ENCODE data around the gene PHACTR3.

Gene PHACTR3

DNA sequence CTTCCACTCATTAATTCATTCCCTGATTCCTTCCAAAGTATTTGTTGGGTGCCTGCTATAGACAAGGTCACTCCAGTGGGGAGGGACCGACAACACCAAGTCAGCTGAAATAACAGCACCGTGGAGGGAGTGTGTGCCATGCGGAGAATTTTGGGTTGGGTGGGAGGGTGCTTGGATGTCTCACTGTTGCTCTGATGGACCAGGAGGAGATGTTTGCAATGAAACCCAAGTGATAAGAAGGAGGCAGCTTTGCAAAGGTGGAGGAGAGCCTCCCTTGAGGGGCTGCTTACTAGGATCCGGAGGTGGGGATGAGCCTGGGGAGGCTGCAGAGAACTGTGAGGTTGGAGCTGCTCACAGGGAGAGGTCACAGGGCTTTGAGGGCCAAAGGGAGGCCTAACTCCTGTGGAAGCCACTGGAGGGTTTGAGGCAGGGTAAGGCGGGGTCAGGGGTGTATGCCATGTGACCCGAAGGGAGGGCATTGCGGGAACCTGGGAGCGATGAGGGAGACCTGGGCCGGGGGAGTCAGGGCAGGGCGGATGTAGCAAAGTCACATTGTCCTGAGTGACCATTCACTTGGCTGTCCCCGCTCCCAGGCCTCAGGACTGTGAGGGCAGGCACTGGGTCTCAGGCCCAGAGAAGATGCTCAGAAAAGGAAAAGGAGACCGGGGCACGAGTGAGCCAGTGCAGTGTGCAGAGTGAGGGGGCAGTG is 124.5 kb downstream of the PHACTR3 start:
- TF ChIP-seq, protein P1, sequence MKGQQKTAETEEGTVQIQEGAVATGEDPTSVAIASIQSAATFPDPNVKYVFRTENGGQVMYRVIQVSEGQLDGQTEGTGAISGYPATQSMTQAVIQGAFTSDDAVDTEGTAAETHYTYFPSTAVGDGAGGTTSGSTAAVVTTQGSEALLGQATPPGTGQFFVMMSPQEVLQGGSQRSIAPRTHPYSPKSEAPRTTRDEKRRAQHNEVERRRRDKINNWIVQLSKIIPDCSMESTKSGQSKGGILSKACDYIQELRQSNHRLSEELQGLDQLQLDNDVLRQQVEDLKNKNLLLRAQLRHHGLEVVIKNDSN (IDR thresholded peaks at IDR 0.05): no peak
- TF ChIP-seq NFIC (IDR thresholded peaks at IDR 0.05): no peak
- TF ChIP-seq EP300 (IDR thresholded peaks at IDR 0.05; ENCODE audit: borderline replicate concordance): no peak
- TF ChIP-seq CEBPB (IDR thresholded peaks at IDR 0.05): no peak
- TF ChIP-seq TCF12 (IDR thresholded peaks at IDR 0.05; ENCODE audit: low read depth): no peak
- no peak for TF ChIP-seq ZBTB7A (IDR thresholded peaks at IDR 0.05; ENCODE audit: low read depth)
- TF ChIP-seq, protein P2, sequence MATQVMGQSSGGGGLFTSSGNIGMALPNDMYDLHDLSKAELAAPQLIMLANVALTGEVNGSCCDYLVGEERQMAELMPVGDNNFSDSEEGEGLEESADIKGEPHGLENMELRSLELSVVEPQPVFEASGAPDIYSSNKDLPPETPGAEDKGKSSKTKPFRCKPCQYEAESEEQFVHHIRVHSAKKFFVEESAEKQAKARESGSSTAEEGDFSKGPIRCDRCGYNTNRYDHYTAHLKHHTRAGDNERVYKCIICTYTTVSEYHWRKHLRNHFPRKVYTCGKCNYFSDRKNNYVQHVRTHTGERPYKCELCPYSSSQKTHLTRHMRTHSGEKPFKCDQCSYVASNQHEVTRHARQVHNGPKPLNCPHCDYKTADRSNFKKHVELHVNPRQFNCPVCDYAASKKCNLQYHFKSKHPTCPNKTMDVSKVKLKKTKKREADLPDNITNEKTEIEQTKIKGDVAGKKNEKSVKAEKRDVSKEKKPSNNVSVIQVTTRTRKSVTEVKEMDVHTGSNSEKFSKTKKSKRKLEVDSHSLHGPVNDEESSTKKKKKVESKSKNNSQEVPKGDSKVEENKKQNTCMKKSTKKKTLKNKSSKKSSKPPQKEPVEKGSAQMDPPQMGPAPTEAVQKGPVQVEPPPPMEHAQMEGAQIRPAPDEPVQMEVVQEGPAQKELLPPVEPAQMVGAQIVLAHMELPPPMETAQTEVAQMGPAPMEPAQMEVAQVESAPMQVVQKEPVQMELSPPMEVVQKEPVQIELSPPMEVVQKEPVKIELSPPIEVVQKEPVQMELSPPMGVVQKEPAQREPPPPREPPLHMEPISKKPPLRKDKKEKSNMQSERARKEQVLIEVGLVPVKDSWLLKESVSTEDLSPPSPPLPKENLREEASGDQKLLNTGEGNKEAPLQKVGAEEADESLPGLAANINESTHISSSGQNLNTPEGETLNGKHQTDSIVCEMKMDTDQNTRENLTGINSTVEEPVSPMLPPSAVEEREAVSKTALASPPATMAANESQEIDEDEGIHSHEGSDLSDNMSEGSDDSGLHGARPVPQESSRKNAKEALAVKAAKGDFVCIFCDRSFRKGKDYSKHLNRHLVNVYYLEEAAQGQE (IDR thresholded peaks at IDR 0.05; ENCODE audit: low read depth): no peak
- TF ChIP-seq RAD21 (IDR thresholded peaks at IDR 0.05; ENCODE audit: low read depth): no peak
- TF ChIP-seq TEAD4 (IDR thresholded peaks at IDR 0.05): no peak
- TF ChIP-seq MAX (IDR thresholded peaks at IDR 0.05): no peak
- TF ChIP-seq YY1 (IDR thresholded peaks at IDR 0.05; ENCODE audit: low read depth): no peak
- TF ChIP-seq TAF1 (IDR thresholded peaks at IDR 0.05; ENCODE audit: low read depth): no peak
- TF ChIP-seq FOXM1 (IDR thresholded peaks at IDR 0.05; ENCODE audit: borderline replicate concordance, low read depth): no peak
- no peak for TF ChIP-seq EGR1 (IDR thresholded peaks at IDR 0.05)
- no peak for TF ChIP-seq CREB1 (IDR thresholded peaks at IDR 0.05; ENCODE audit: low read depth)

DNA sequence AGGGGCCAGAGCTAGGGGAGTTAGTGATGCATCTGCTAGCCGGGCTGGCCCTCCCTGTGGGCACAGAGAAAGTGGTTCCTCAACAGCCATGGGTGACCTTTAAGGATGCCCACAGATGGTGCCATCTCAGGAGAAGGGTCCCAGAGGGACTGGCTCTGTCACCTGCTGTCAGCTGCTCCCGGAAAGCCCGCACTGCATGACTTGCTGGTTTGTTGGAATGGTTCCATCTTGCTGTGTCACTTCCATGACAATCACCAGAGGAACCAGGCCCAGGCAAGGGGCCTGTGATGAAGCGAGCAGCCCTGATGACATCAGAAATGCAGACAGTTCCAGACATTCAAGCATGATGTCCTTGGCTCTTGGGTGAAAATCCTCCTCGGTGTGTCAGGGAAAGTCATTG is 125.2 kb downstream of the PHACTR3 start:
- TF ChIP-seq CEBPB (IDR thresholded peaks at IDR 0.05) (no peak), RAD21 (IDR thresholded peaks at IDR 0.05; ENCODE audit: low read depth) (no peak), YY1 (IDR thresholded peaks at IDR 0.05; ENCODE audit: low read depth) (no peak), TEAD4 (IDR thresholded peaks at IDR 0.05) (no peak), TCF12 (IDR thresholded peaks at IDR 0.05; ENCODE audit: low read depth) (no peak), CREB1 (IDR thresholded peaks at IDR 0.05; ENCODE audit: low read depth) (no peak), TAF1 (IDR thresholded peaks at IDR 0.05; ENCODE audit: low read depth) (no peak), FOXM1 (IDR thresholded peaks at IDR 0.05; ENCODE audit: borderline replicate concordance, low read depth) (no peak), NFIC (IDR thresholded peaks at IDR 0.05) (no peak), ZBTB7A (IDR thresholded peaks at IDR 0.05; ENCODE audit: low read depth) (no peak), EGR1 (IDR thresholded peaks at IDR 0.05) (no peak), MAX (IDR thresholded peaks at IDR 0.05) (no peak), EP300 (IDR thresholded peaks at IDR 0.05; ENCODE audit: borderline replicate concordance) (no peak)
- TF ChIP-seq, protein P1 (IDR thresholded peaks at IDR 0.05): no peak
- TF ChIP-seq, protein P2 (IDR thresholded peaks at IDR 0.05; ENCODE audit: low read depth): no peak

GRCh38 chr20:59730722-59731121 is 126.4 kb downstream of the PHACTR3 start:
- TF ChIP-seq, protein P2 (IDR thresholded peaks at IDR 0.05; ENCODE audit: low read depth): no peak
- no peak for TF ChIP-seq EGR1 (IDR thresholded peaks at IDR 0.05)
- TF ChIP-seq FOXM1 (IDR thresholded peaks at IDR 0.05; ENCODE audit: borderline replicate concordance, low read depth): no peak
- no peak for TF ChIP-seq RAD21 (IDR thresholded peaks at IDR 0.05; ENCODE audit: low read depth)
- TF ChIP-seq, protein P1 (IDR thresholded peaks at IDR 0.05): no peak
- TF ChIP-seq CEBPB (IDR thresholded peaks at IDR 0.05): no peak
- no peak for TF ChIP-seq ZBTB7A (IDR thresholded peaks at IDR 0.05; ENCODE audit: low read depth)
- TF ChIP-seq TCF12 (IDR thresholded peaks at IDR 0.05; ENCODE audit: low read depth): no peak
- no peak for TF ChIP-seq MAX (IDR thresholded peaks at IDR 0.05)
- TF ChIP-seq NFIC (IDR thresholded peaks at IDR 0.05): no peak
- no peak for TF ChIP-seq EP300 (IDR thresholded peaks at IDR 0.05; ENCODE audit: borderline replicate concordance)
- TF ChIP-seq TEAD4 (IDR thresholded peaks at IDR 0.05): no peak
- TF ChIP-seq TAF1 (IDR thresholded peaks at IDR 0.05; ENCODE audit: low read depth): no peak
- no peak for TF ChIP-seq CREB1 (IDR thresholded peaks at IDR 0.05; ENCODE audit: low read depth)
- no peak for TF ChIP-seq YY1 (IDR thresholded peaks at IDR 0.05; ENCODE audit: low read depth)

Measured in Ishikawa (cell line).